ENCODE results near the gene TRPM2. TPM values are rescaled to one million over a fixed set of nuclear protein-coding genes. Genes with fewer than 3 reads are reported as not detected.

TRPM2 gene
- total RNA-seq, 3 donors from 2014 or later, result 1.5 to 10.3 (median 7.2) TPM

GRCh38 chr21:44310628-44311507 lies 42.6 kb upstream of the TRPM2 start:
- TF ChIP-seq, protein P1, sequence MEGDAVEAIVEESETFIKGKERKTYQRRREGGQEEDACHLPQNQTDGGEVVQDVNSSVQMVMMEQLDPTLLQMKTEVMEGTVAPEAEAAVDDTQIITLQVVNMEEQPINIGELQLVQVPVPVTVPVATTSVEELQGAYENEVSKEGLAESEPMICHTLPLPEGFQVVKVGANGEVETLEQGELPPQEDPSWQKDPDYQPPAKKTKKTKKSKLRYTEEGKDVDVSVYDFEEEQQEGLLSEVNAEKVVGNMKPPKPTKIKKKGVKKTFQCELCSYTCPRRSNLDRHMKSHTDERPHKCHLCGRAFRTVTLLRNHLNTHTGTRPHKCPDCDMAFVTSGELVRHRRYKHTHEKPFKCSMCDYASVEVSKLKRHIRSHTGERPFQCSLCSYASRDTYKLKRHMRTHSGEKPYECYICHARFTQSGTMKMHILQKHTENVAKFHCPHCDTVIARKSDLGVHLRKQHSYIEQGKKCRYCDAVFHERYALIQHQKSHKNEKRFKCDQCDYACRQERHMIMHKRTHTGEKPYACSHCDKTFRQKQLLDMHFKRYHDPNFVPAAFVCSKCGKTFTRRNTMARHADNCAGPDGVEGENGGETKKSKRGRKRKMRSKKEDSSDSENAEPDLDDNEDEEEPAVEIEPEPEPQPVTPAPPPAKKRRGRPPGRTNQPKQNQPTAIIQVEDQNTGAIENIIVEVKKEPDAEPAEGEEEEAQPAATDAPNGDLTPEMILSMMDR (IDR thresholded peaks at IDR 0.05), result no peak
- Histone ChIP-seq H3K4me1 (ENCODE audit: low read depth) (no peaks in the 10 kb centered on the region), H3K36me3 (ENCODE audit: low read depth) (peaks cover 5% of the 10 kb centered on the region), H3K9me3 (no peaks in the 10 kb centered on the region), H3K4me3 (no peak overlapping the region)
- intact Hi-C loops (cut with DNase I, micrococcal nuclease), result no loop called here
- no peak for DNase-seq
- no peak for ATAC-seq

DNA sequence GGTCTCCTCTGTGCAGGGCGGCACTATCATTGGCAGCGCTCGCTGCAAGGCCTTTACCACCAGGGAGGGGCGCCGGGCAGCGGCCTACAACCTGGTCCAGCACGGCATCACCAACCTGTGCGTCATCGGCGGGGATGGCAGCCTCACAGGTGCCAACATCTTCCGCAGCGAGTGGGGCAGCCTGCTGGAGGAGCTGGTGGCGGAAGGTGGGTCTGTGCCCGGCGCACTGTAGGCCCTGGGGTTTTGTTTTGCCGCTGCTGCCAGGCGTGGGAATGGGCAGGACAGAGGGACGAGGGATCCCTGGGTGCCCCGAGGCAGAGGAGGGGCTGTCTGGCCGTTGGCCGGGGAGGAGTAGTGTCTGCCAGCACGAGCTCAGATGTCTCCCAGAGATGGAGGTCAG lies 41.3 kb upstream of the TRPM2 start:
- intact Hi-C loops (cut with DNase I, micrococcal nuclease), result no loop called here
- peaks cover 6% of the 10 kb centered on the region for H3K36me3 ChIP-seq (ENCODE audit: low read depth)
- no peaks in the 10 kb centered on the region for H3K9me3 ChIP-seq
- no peaks in the 10 kb centered on the region for H3K4me1 ChIP-seq (ENCODE audit: low read depth)
- TF ChIP-seq, protein P1 (IDR thresholded peaks at IDR 0.05), result no peak
- no peak overlapping the region for H3K4me3 ChIP-seq
- ATAC-seq, result no peak
- no peak for DNase-seq

DNA sequence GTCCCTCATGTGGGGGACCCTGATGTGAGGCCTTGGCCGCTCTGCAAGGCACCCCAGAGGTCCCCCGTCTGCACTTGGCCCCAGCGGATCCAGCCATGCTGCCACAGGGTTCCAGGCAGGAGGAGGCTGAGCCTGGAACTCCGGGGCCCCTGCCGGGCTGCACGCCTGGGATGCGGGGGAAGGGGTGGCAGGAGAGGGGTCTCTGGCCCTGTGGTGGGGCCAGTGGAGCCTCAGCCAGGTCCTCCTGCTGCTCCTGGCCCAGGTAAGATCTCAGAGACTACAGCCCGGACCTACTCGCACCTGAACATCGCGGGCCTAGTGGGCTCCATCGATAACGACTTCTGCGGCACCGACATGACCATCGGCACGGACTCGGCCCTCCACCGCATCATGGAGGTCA lies 40.7 kb upstream of the TRPM2 start:
- Histone ChIP-seq H3K9me3 (no peaks in the 10 kb centered on the region), H3K4me3 (no peak overlapping the region), H3K36me3 (ENCODE audit: low read depth) (peaks cover 8% of the 10 kb centered on the region), H3K4me1 (ENCODE audit: low read depth) (no peaks in the 10 kb centered on the region)
- ATAC-seq (no peak), DNase-seq (no peak)
- TF ChIP-seq, protein P1 (IDR thresholded peaks at IDR 0.05), result no peak
- intact Hi-C loops (cut with DNase I, micrococcal nuclease), result no loop called here

DNA sequence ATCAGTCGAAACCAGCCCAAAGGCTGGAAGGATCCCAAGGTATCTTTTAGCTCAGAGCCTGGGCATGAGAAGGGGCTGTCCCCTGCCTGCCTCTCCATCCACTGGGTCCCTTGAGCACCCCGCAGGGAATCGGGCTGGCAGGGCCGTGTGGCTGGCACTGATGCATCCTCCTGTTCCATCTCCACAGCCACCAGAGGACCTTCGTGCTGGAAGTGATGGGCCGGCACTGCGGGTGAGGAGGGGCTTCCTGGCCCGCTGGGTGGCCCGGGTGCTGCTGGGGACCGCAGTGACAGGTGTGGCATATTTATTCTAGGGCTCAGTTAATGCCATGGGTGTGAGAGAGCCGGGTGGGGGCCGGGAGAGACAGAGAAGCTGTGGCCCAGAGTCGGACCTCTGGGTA lies 40.0 kb upstream of the TRPM2 start:
- DNase-seq (no peak), ATAC-seq (no peak)
- H3K9me3 ChIP-seq, result no peaks in the 10 kb centered on the region
- intact Hi-C loops (cut with DNase I, micrococcal nuclease), result no loop called here
- TF ChIP-seq, protein P1 (IDR thresholded peaks at IDR 0.05), result no peak
- H3K4me1 ChIP-seq (ENCODE audit: low read depth), result no peaks in the 10 kb centered on the region
- no peak overlapping the region for H3K4me3 ChIP-seq
- peaks cover 8% of the 10 kb centered on the region for H3K36me3 ChIP-seq (ENCODE audit: low read depth)

DNA sequence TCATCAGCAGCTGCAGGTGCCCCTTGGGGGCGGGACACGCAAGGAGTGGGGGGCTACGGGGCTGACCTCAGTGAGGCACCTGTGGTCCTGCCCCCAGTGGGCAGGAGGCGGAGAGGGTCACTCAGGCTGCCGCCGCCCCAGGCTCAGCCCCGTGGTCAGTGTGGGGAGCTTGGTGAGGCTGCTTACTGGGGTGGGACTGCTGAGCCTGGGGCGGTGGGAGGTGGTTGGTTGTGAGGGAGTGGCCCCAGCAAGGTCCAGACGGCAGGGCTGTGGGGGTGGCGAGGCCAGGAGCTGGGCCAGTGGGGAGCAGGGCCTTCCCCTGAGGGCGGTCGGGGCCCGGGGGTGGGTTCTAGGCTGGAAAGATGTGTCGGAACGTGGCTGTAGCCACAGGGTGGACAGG lies 39.3 kb upstream of the TRPM2 start:
- H3K36me3 ChIP-seq (ENCODE audit: low read depth), result peaks cover 8% of the 10 kb centered on the region
- H3K9me3 ChIP-seq, result no peaks in the 10 kb centered on the region
- no peak for DNase-seq
- intact Hi-C loops (cut with DNase I, micrococcal nuclease), result no loop called here
- TF ChIP-seq, protein P1 (IDR thresholded peaks at IDR 0.05), result no peak
- ATAC-seq, result no peak
- no peak overlapping the region for H3K4me3 ChIP-seq
- H3K4me1 ChIP-seq (ENCODE audit: low read depth), result no peaks in the 10 kb centered on the region

Data from mucosa of descending colon (tissue), 3 donors.